Stomach (tissue), 9 donors: ENCODE results near the gene KCNG2. TPM values are rescaled to one million over a fixed set of nuclear protein-coding genes. Genes with fewer than 3 reads are reported as not detected.

ENCODE experiments used
- DNase-seq, 2 donors: peaks; one replicate each; pipeline versions ENCODE4 v3.0.0 to v3.0.0-alpha.2; 2013 to 2019
- H3K27ac ChIP-seq, 5 donors: fragments of 200-600 bp in 4 of 5; sonication (generic) in 4 of 5; one replicate each; pipeline ENCODE4 v1.5.1; 2013 to 2019; ENCODE audit warnings: mild to moderate bottlenecking in 1 of 5, moderate library complexity in 1 of 5
- H3K27me3 ChIP-seq, 3 donors: fragments of 200-600 bp; sonication (generic); one replicate each; pipeline ENCODE4 v1.5.1; 2017 to 2019; ENCODE audit warnings: mixed run types in 1 of 3
- H3K36me3 ChIP-seq, 4 donors: fragments of 200-600 bp; sonication (generic); 1 replicate in 3 of 4; 2 replicates in 1 of 4; pipeline ENCODE4 v1.5.1; 2016 to 2019
- H3K4me1 ChIP-seq, 4 donors: fragments of 200-600 bp; sonication (generic); one replicate each; pipeline ENCODE4 v1.5.1; 2016 to 2019
- H3K4me3 ChIP-seq, 4 donors: fragments of 200-600 bp; sonication (generic) in 3 of 4; one replicate each; pipeline ENCODE4 v1.5.1; 2016 to 2019; ENCODE audit warnings: mild to moderate bottlenecking in 1 of 4
- H3K9me3 ChIP-seq, 4 donors: fragments of 200-600 bp; sonication (generic); one replicate each; pipeline ENCODE4 v1.5.1; 2016 to 2019
- EP300 ChIP-seq: sonication (generic); formaldehyde crosslinking; IDR thresholded peaks from one replicate; pipeline ENCODE4 v1.6.1; 2017; ENCODE audit warnings: antibody characterized with exemption
- POLR2A ChIP-seq, 4 donors: fragments of 450-650 bp; IDR thresholded peaks; one replicate each; pipeline ENCODE4 v1.6.1; 2016; ENCODE audit warnings: antibody characterized with exemption in 4 of 4, control low read depth in 2 of 4, mild to moderate bottlenecking in 1 of 4, moderate library complexity in 1 of 4
- POLR2AphosphoS5 ChIP-seq, 3 donors: sonication (generic); formaldehyde crosslinking; IDR thresholded peaks; one replicate each; pipeline ENCODE4 v1.6.1; 2016; ENCODE audit warnings: antibody characterized with exemption in 3 of 3
- WGBS, 5 donors: extraction: QIAGEN DNeasy Blood & Tissue Kit in 3 of 5; methylation state at CpG; one replicate each; pipeline versions ENCODE4 v1.1.5 to v1.1.7; 2013 to 2018; 5-methylcytosine and 5-hydroxymethylcytosine counted together
- intact Hi-C: fragments of 100-400 bp; cut with DNase I; formaldehyde crosslinking; loops from one replicate; pipeline ENCODE4 v1.15.1; 2023; ENCODE audit warnings: low total_unique reads
- polyA plus RNA-seq, 3 donors: library from polyadenylated mRNA; stranded (reverse); fragments of 200-250 nt; gene quantifications; one replicate each; pipeline ENCODE4 v1.2.3, GENCODE V29; 2013
- total RNA-seq, 5 donors: library from RNA; depleted of rRNA; stranded (reverse); fragments of >200 nt; gene quantifications; one replicate each; pipeline versions ENCODE4 v1.1.0 to v1.2.3, GENCODE V29; 2014 to 2016
- TF ChIP-seq, protein P1 (sequence below), 7 experiments: fragments of 450-650 bp in 4 of 7; fragments of 200-600 bp in 3 of 7; sonication (generic) in 3 of 7; IDR thresholded peaks; one replicate each; pipeline ENCODE4 v1.5.1; 2016 to 2019; ENCODE audit warnings: antibody characterized with exemption in 7 of 7, control low read depth in 2 of 7, mild to moderate bottlenecking in 1 of 7
- donor health status: healthy with polysubstance abuse.
- donor health status: Bipolar disorder and iron deficiency.
- donor health status: healthy.

The KCNG2 gene
- total and polyA plus RNA-seq, 8 donors: 0.08 to 2.3 (median 0.92) TPM; not detected in 5

DNA sequence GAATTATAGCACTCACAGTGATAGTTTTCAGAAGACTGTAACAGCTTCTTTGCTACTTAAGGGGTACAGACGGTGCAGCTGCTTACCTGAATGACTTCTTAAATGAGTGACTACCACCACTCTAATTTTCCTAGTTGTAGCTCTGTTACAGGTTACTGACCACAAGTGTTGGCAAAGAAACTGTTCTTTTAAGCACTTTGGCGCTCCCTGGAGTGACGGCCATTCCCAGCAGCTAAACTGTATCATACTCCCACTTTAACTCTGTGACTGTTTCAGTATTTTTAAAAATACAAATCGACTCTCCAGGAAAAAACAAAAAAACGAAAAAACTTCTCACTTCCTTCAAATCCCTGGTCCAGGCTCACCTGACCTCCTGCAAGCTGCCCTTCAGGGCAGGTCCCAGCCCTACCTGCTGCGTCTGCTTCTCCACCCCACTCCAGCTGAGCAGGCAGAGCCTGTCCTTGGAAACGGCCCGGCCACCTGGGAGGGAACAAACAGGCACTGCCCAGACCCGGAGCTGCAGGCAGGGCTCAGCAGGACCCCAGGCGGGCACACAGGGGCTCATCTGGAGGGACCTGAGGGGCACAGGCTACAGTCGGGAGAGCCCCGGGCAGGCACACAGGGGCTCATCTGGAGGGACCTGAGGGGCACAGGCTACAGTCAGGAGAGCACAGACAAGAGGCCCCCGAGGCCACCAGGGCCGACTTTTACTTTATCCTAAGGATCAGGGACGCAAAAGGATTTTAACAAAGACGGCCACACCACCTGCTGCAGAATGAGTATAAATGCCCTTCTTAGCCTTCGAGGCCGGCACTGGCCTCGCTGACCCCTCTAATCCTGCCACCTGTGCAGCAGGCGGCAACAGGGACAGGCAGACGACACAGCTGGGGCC lies 129.2 kb downstream of the KCNG2 start:
- DNase-seq: peak in 1 of 2 donors; percentile 18
- H3K9me3 ChIP-seq: peaks cover 6 to 34% (median 28%) of the 10 kb centered on the region in 4 donors
- H3K4me3 ChIP-seq: no peak overlapping the region
- intact Hi-C loops: no loop called here
- H3K4me1 ChIP-seq: peaks cover 0 to 9% (median 0%) of the 10 kb centered on the region in 4 donors
- H3K36me3 ChIP-seq: peaks cover 11 to 78% (median 62%) of the 10 kb centered on the region in 4 donors
- WGBS, 5 donors: 86 to 90% (median 89%) methylated on average over 18 to 21 of the region's 21 CpGs
- H3K27ac ChIP-seq: no peak overlapping the region
- H3K27me3 ChIP-seq: no peaks in the 10 kb centered on the region
- TF ChIP-seq, protein P1, sequence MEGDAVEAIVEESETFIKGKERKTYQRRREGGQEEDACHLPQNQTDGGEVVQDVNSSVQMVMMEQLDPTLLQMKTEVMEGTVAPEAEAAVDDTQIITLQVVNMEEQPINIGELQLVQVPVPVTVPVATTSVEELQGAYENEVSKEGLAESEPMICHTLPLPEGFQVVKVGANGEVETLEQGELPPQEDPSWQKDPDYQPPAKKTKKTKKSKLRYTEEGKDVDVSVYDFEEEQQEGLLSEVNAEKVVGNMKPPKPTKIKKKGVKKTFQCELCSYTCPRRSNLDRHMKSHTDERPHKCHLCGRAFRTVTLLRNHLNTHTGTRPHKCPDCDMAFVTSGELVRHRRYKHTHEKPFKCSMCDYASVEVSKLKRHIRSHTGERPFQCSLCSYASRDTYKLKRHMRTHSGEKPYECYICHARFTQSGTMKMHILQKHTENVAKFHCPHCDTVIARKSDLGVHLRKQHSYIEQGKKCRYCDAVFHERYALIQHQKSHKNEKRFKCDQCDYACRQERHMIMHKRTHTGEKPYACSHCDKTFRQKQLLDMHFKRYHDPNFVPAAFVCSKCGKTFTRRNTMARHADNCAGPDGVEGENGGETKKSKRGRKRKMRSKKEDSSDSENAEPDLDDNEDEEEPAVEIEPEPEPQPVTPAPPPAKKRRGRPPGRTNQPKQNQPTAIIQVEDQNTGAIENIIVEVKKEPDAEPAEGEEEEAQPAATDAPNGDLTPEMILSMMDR (IDR thresholded peaks at IDR 0.05): no peak
- TF ChIP-seq POLR2A (IDR thresholded peaks at IDR 0.05) (no peak), POLR2AphosphoS5 (IDR thresholded peaks at IDR 0.05) (no peak), EP300 (no peak)

- peaks cover 11 to 73% (median 61%) of the 10 kb centered on the region in 4 donors for H3K36me3 ChIP-seq
- intact Hi-C loops: no loop called here
- H3K27ac ChIP-seq: no peak overlapping the region
- no peak for TF ChIP-seq POLR2AphosphoS5 (IDR thresholded peaks at IDR 0.05)
- TF ChIP-seq, protein P1 (IDR thresholded peaks at IDR 0.05): no peak
- no peak for TF ChIP-seq POLR2A (IDR thresholded peaks at IDR 0.05)
- H3K27me3 ChIP-seq: no peaks in the 10 kb centered on the region
- DNase-seq: peak in 1 of 2 donors; percentile 16
- peaks cover 6 to 43% (median 32%) of the 10 kb centered on the region in 4 donors for H3K9me3 ChIP-seq
- 91 to 96% (median 94%) methylated on average over 12 to 25 of the region's 25 CpGs for WGBS, 5 donors
- H3K4me3 ChIP-seq: no peak overlapping the region
- peaks cover 0 to 9% (median 0%) of the 10 kb centered on the region in 4 donors for H3K4me1 ChIP-seq
Measured at GRCh38 chr18:79927607-79928562, 130.1 kb downstream of the KCNG2 start.

- intact Hi-C loops: no loop called here
- WGBS, 5 donors: 95 to 99% (median 98%) methylated on average over 8 to 9 of the region's 9 CpGs
- peak in 1 of 2 donors; percentile 5 for DNase-seq
Measured at GRCh38 chr18:79928563-79928960, 130.8 kb downstream of the KCNG2 start.

More at GRCh38 chr18:79928563-79928960, 130.8 kb downstream of the KCNG2 start:
- Histone ChIP-seq H3K27me3 (no peaks in the 10 kb centered on the region), H3K36me3 (peaks cover 11 to 74% (median 64%) of the 10 kb centered on the region in 4 donors), H3K9me3 (peaks cover 6 to 50% (median 38%) of the 10 kb centered on the region in 4 donors), H3K4me3 (no peak overlapping the region), H3K27ac (no peak overlapping the region), H3K4me1 (peaks cover 0 to 11% (median 0%) of the 10 kb centered on the region in 4 donors)
- no peak for TF ChIP-seq POLR2AphosphoS5 (IDR thresholded peaks at IDR 0.05)
- no peak for TF ChIP-seq EP300
- TF ChIP-seq, protein P1 (IDR thresholded peaks at IDR 0.05): no peak
- TF ChIP-seq POLR2A (IDR thresholded peaks at IDR 0.05): no peak
